ENCODE measurements around the gene MAP2K6.

GRCh38 chr17:69489313-69489712, 74.8 kb downstream of the MAP2K6 start:
- no peak for TF ChIP-seq EZH2 (IDR thresholded peaks at IDR 0.05; ENCODE audit: insufficient read depth, low read length)
- TF ChIP-seq, protein P1, sequence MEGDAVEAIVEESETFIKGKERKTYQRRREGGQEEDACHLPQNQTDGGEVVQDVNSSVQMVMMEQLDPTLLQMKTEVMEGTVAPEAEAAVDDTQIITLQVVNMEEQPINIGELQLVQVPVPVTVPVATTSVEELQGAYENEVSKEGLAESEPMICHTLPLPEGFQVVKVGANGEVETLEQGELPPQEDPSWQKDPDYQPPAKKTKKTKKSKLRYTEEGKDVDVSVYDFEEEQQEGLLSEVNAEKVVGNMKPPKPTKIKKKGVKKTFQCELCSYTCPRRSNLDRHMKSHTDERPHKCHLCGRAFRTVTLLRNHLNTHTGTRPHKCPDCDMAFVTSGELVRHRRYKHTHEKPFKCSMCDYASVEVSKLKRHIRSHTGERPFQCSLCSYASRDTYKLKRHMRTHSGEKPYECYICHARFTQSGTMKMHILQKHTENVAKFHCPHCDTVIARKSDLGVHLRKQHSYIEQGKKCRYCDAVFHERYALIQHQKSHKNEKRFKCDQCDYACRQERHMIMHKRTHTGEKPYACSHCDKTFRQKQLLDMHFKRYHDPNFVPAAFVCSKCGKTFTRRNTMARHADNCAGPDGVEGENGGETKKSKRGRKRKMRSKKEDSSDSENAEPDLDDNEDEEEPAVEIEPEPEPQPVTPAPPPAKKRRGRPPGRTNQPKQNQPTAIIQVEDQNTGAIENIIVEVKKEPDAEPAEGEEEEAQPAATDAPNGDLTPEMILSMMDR (IDR thresholded peaks at IDR 0.05; ENCODE audit: insufficient read depth, low read depth, low read length): no peak

Measured in astrocyte (in vitro differentiated cells and primary cell).